Memory B cell (primary cell): ENCODE measurements around the gene TIAM1.
A peak's percentile ranks its signal among the peaks of the same experiment; 100 is the strongest.

Experiments used
- ATAC-seq: fragments of 150-1000 bp; cut with Tn5 transposase; 2 replicates; pipeline ENCODE4 v1.10.0; 2021; ENCODE audit warnings: low read depth, mild to moderate bottlenecking, moderate library complexity
- DNase-seq, 2 donors: peaks; one replicate each; pipeline ENCODE4 v3.0.0; 2022; ENCODE audit warnings: low spot score in 2 of 2
- H3K27ac Mint-ChIP-seq: one replicate; pipeline ENCODE4 v1.8.0; 2022; ENCODE audit warnings: mild to moderate bottlenecking, moderate library complexity, mixed read lengths
- H3K27me3 Mint-ChIP-seq: one replicate; pipeline ENCODE4 v1.8.0; 2022; ENCODE audit warnings: mixed read lengths
- H3K36me3 Mint-ChIP-seq: one replicate; pipeline ENCODE4 v1.8.0; 2022; ENCODE audit warnings: mild to moderate bottlenecking, mixed read lengths
- H3K4me1 Mint-ChIP-seq: one replicate; pipeline ENCODE4 v1.8.0; 2022; ENCODE audit warnings: mixed read lengths
- H3K4me3 Mint-ChIP-seq: one replicate; pipeline ENCODE4 v1.8.0; 2022; ENCODE audit warnings: mild to moderate bottlenecking, moderate library complexity, mixed read lengths
- H3K9me3 Mint-ChIP-seq: one replicate; pipeline ENCODE4 v1.8.0; 2022; ENCODE audit warnings: mixed read lengths

The TIAM1 gene

GRCh38 chr21:31196724-31197123 lies 147.3 kb downstream of the TIAM1 start:
- Mint-ChIP-seq H3K9me3 (no peaks in the 10 kb centered on the region), H3K27ac (no peak overlapping the region), H3K4me1 (peaks cover 4% of the 10 kb centered on the region), H3K27me3 (peaks cover 7% of the 10 kb centered on the region), H3K36me3 (no peaks in the 10 kb centered on the region), H3K4me3 (no peak overlapping the region)
- ATAC-seq = no peak
- no peak for DNase-seq

- H3K4me3 Mint-ChIP-seq = no peak overlapping the region
- no peaks in the 10 kb centered on the region for H3K36me3 Mint-ChIP-seq
- ATAC-seq (no peak), DNase-seq (no peak)
- peaks cover 7% of the 10 kb centered on the region for H3K27me3 Mint-ChIP-seq
- peaks cover 4% of the 10 kb centered on the region for H3K4me1 Mint-ChIP-seq
- H3K27ac Mint-ChIP-seq = peak overlapping the region; percentile 60
- H3K9me3 Mint-ChIP-seq = no peaks in the 10 kb centered on the region
Observed at GRCh38 chr21:31195334-31196015, 148.6 kb downstream of the TIAM1 start.

- DNase-seq (no peak), ATAC-seq (no peak)
- peak overlapping the region; percentile 60 for H3K27ac Mint-ChIP-seq
- H3K4me3 Mint-ChIP-seq = no peak overlapping the region
- no peaks in the 10 kb centered on the region for H3K9me3 Mint-ChIP-seq
- H3K27me3 Mint-ChIP-seq = peaks cover 7% of the 10 kb centered on the region
- no peaks in the 10 kb centered on the region for H3K36me3 Mint-ChIP-seq
- peaks cover 4% of the 10 kb centered on the region for H3K4me1 Mint-ChIP-seq
Observed at GRCh38 chr21:31194510-31195293, 149.4 kb downstream of the TIAM1 start.

- no peak for ATAC-seq
- H3K27ac Mint-ChIP-seq = no peak overlapping the region
- no peak for DNase-seq
- peaks cover 7% of the 10 kb centered on the region for H3K27me3 Mint-ChIP-seq
- H3K4me3 Mint-ChIP-seq = no peak overlapping the region
- H3K36me3 Mint-ChIP-seq = no peaks in the 10 kb centered on the region
- peaks cover 4% of the 10 kb centered on the region for H3K4me1 Mint-ChIP-seq
- H3K9me3 Mint-ChIP-seq = no peaks in the 10 kb centered on the region
Observed at GRCh38 chr21:31193761-31194160, 150.3 kb downstream of the TIAM1 start.

GRCh38 chr21:31191553-31191952 lies 152.5 kb downstream of the TIAM1 start:
- no peaks in the 10 kb centered on the region for H3K36me3 Mint-ChIP-seq

GRCh38 chr21:31190516-31190915 lies 153.5 kb downstream of the TIAM1 start:
- H3K27ac Mint-ChIP-seq = no peak overlapping the region
- no peaks in the 10 kb centered on the region for H3K36me3 Mint-ChIP-seq
- DNase-seq (no peak), ATAC-seq (no peak)
- H3K9me3 Mint-ChIP-seq = no peaks in the 10 kb centered on the region
- H3K4me1 Mint-ChIP-seq = peaks cover 3% of the 10 kb centered on the region
- no peak overlapping the region for H3K4me3 Mint-ChIP-seq
- H3K27me3 Mint-ChIP-seq = no peaks in the 10 kb centered on the region

More at GRCh38 chr21:31191553-31191952, 152.5 kb downstream of the TIAM1 start:
- ATAC-seq (no peak), DNase-seq (no peak)
- peaks cover 4% of the 10 kb centered on the region for H3K27me3 Mint-ChIP-seq
- no peak overlapping the region for H3K27ac Mint-ChIP-seq
- H3K9me3 Mint-ChIP-seq = no peaks in the 10 kb centered on the region
- no peak overlapping the region for H3K4me3 Mint-ChIP-seq
- H3K4me1 Mint-ChIP-seq = peaks cover 4% of the 10 kb centered on the region

- peaks cover 1% of the 10 kb centered on the region for H3K27me3 Mint-ChIP-seq
- H3K4me1 Mint-ChIP-seq = no peaks in the 10 kb centered on the region
- no peak overlapping the region for H3K4me3 Mint-ChIP-seq
- H3K9me3 Mint-ChIP-seq = no peaks in the 10 kb centered on the region
- H3K27ac Mint-ChIP-seq = no peak overlapping the region
- DNase-seq = no peak
- no peak for ATAC-seq
- no peaks in the 10 kb centered on the region for H3K36me3 Mint-ChIP-seq
Observed at GRCh38 chr21:31187499-31187898, 156.6 kb downstream of the TIAM1 start.

GRCh38 chr21:31186916-31187315 lies 157.1 kb downstream of the TIAM1 start:
- H3K27me3 Mint-ChIP-seq = peaks cover 1% of the 10 kb centered on the region
- H3K27ac Mint-ChIP-seq = no peak overlapping the region
- DNase-seq (no peak), ATAC-seq (no peak)
- no peaks in the 10 kb centered on the region for H3K36me3 Mint-ChIP-seq
- H3K4me3 Mint-ChIP-seq = no peak overlapping the region
- no peaks in the 10 kb centered on the region for H3K9me3 Mint-ChIP-seq
- no peaks in the 10 kb centered on the region for H3K4me1 Mint-ChIP-seq

GRCh38 chr21:31185663-31186062 lies 158.4 kb downstream of the TIAM1 start:
- H3K4me1 Mint-ChIP-seq = no peaks in the 10 kb centered on the region
- H3K27me3 Mint-ChIP-seq = peaks cover 3% of the 10 kb centered on the region
- H3K9me3 Mint-ChIP-seq = no peaks in the 10 kb centered on the region
- no peak for DNase-seq
- H3K36me3 Mint-ChIP-seq = no peaks in the 10 kb centered on the region
- H3K4me3 Mint-ChIP-seq = no peak overlapping the region
- no peak for ATAC-seq
- no peak overlapping the region for H3K27ac Mint-ChIP-seq

GRCh38 chr21:31184876-31185275 lies 159.2 kb downstream of the TIAM1 start:
- no peaks in the 10 kb centered on the region for H3K36me3 Mint-ChIP-seq
- H3K27ac Mint-ChIP-seq = no peak overlapping the region
- H3K4me3 Mint-ChIP-seq = no peak overlapping the region
- DNase-seq = no peak
- no peaks in the 10 kb centered on the region for H3K9me3 Mint-ChIP-seq
- peaks cover 3% of the 10 kb centered on the region for H3K27me3 Mint-ChIP-seq
- H3K4me1 Mint-ChIP-seq = no peaks in the 10 kb centered on the region
- no peak for ATAC-seq

GRCh38 chr21:31184459-31184858 lies 159.6 kb downstream of the TIAM1 start:
- DNase-seq (no peak), ATAC-seq (no peak)
- peaks cover 3% of the 10 kb centered on the region for H3K27me3 Mint-ChIP-seq
- no peak overlapping the region for H3K27ac Mint-ChIP-seq
- H3K36me3 Mint-ChIP-seq = no peaks in the 10 kb centered on the region
- no peaks in the 10 kb centered on the region for H3K4me1 Mint-ChIP-seq
- no peaks in the 10 kb centered on the region for H3K9me3 Mint-ChIP-seq
- no peak overlapping the region for H3K4me3 Mint-ChIP-seq

- Mint-ChIP-seq H3K4me3 (no peak overlapping the region), H3K4me1 (no peaks in the 10 kb centered on the region), H3K36me3 (no peaks in the 10 kb centered on the region), H3K27me3 (peaks cover 3% of the 10 kb centered on the region), H3K27ac (no peak overlapping the region), H3K9me3 (no peaks in the 10 kb centered on the region)
- ATAC-seq (no peak), DNase-seq (no peak)
Observed at GRCh38 chr21:31182231-31183140, 161.6 kb downstream of the TIAM1 start.

- DNase-seq (no peak), ATAC-seq (no peak)
- Mint-ChIP-seq H3K36me3 (no peaks in the 10 kb centered on the region), H3K27ac (no peak overlapping the region), H3K27me3 (peaks cover 3% of the 10 kb centered on the region), H3K4me1 (no peaks in the 10 kb centered on the region), H3K4me3 (no peak overlapping the region), H3K9me3 (no peaks in the 10 kb centered on the region)
Observed at GRCh38 chr21:31181082-31181750, 162.8 kb downstream of the TIAM1 start.
